BE2C (cell line): ENCODE measurements around the gene ABCC5.
"Not testable (repeated sequence)": the region's sequence is repeated elsewhere in the genome, so short reads cannot be mapped to it uniquely, and the experiment has no call there.

Experiments
- DNase-seq: peaks from one replicate; pipeline ENCODE4 v3.0.0-alpha.2; 2020
- H3K27me3 ChIP-seq: fragments of 250-450 bp; sonication (Bioruptor Pico); 2 replicates; pipeline ENCODE4 v1.5.1; 2020; ENCODE audit warnings: mild to moderate bottlenecking
- H3K36me3 ChIP-seq: fragments of 250-450 bp; sonication (Bioruptor Pico); 2 replicates; pipeline ENCODE4 v1.5.1; 2020; ENCODE audit warnings: mild to moderate bottlenecking
- H3K4me1 ChIP-seq: fragments of 250-450 bp; sonication (Bioruptor Pico); 2 replicates; pipeline ENCODE4 v1.5.1; 2020
- H3K4me3 ChIP-seq: 2 replicates; pipeline ENCODE4 v1.5.1; 2011; ENCODE audit warnings: low read depth, low read length
- H3K9me3 ChIP-seq: fragments of 250-450 bp; sonication (Bioruptor Pico); 2 replicates; pipeline ENCODE4 v1.5.1; 2020
- CTCF ChIP-seq: IDR thresholded peaks from 2 replicates; pipeline ENCODE4 v1.5.1; 2012; ENCODE audit warnings: mild to moderate bottlenecking, low read depth, low read length

ABCC5 gene

DNA sequence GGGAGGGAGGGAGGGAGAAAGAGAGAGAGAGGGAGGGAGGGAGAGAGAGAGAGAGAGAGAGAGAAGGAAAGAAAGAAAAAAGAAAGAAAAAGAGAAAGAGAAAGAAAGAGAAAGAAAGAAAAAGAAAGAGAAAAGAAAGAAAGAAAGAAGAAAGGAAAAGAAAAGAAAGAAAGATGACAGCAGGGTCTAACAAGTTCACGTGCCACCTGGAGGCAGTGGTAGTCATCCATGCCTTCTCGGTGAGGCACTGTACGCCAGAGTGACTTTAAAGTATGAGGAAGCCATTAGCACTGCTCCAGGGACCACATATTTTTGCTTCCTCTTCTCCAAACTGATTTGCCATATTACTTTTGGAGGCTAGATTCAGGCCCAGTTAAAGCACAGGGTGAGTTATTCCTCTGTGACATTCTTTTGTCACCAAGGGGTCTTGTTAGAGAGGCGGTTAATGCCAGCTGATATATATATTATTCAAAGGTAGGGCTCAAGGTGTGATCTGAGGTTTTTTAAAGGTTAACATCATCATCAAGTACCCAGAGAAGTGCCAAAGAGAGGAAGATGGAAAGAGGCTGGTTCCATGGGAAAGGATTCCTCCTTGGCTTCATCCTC, 13.6 kb upstream of the ABCC5 start, which contains the start of gene HTR3D:
Gene HTR3D (plus strand): TSS at position 556 of the 606 bp plus-strand sequence. CDS start 0 bp downstream, at position 556.
- Histone ChIP-seq H3K4me1 (no peaks in the 10 kb centered on the region), H3K36me3 (no peaks in the 10 kb centered on the region), H3K27me3 (no peaks in the 10 kb centered on the region; the same call in 1 of the 2 replicates), H3K9me3 (no peaks in the 10 kb centered on the region; the same call in 1 of the 2 replicates), H3K4me3 (no peak within 1 kb of the TSS)
- no peak for DNase-seq
- no peak for TF ChIP-seq CTCF

DNA sequence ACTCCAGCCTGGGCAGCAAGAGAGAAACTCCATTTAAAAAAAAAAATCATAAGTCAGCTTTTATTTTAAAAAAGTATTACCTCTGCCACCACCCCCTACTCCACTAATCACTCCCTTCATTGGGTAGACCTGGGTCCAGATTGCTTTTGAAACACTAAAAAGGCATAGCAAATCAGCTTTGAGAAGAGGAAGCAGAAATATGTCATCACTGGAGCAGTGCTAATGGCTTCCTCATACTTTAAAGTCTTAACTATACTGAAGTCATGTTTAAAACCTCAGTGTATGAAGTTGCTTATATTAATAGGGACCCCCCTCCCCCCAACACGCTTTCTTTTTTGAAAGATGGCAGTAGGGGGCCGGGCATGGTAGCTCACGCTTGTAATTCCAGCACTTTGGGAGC, 12.9 kb upstream of the ABCC5 start:
- no peak for DNase-seq
- Histone ChIP-seq H3K27me3 (no peaks in the 10 kb centered on the region; the same call in 1 of the 2 replicates), H3K4me1 (no peaks in the 10 kb centered on the region), H3K36me3 (no peaks in the 10 kb centered on the region), H3K4me3 (no peak overlapping the region), H3K9me3 (no peaks in the 10 kb centered on the region; the same call in 1 of the 2 replicates)
- no peak for TF ChIP-seq CTCF

DNA sequence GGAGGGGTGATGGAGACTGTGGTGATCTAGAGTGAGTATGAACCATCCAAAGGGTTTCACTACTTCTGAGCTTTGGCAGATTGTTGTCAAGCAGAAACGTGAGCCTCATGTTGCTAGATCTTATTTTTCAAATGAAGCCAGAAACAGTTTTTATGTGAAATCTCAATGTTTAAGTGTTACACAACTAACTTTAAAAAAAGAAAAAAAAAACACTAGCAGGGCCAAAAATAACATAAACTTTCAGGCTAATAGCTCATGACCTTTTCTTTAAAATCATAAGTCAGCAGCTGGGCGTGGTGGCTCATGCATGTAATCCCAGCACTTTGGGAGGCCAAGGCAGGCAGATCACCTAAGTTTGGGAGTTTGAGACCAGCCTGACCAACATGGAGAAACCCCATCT, 11.8 kb upstream of the ABCC5 start:
- Histone ChIP-seq H3K4me3 (no peak overlapping the region), H3K4me1 (no peaks in the 10 kb centered on the region), H3K9me3 (no peaks in the 10 kb centered on the region; the same call in 1 of the 2 replicates), H3K27me3 (no peaks in the 10 kb centered on the region; the same call in 1 of the 2 replicates), H3K36me3 (no peaks in the 10 kb centered on the region)
- no peak for TF ChIP-seq CTCF
- no peak for DNase-seq

- not testable (repeated sequence) for H3K27me3 ChIP-seq, H3K4me1 ChIP-seq, DNase-seq, H3K9me3 ChIP-seq, H3K36me3 ChIP-seq, H3K4me3 ChIP-seq
Observed at GRCh38 chr3:184028275-184028890, 10.7 kb upstream of the ABCC5 start.

- not testable (repeated sequence) for H3K27me3 ChIP-seq, H3K4me1 ChIP-seq, H3K9me3 ChIP-seq, H3K4me3 ChIP-seq, H3K36me3 ChIP-seq
- peak; percentile 35 for DNase-seq
Observed at GRCh38 chr3:184025256-184025655, 7.6 kb upstream of the ABCC5 start.

- Histone ChIP-seq H3K27me3 (no peaks in the 10 kb centered on the region), H3K4me1 (no peaks in the 10 kb centered on the region), H3K9me3 (no peaks in the 10 kb centered on the region), H3K36me3 (no peaks in the 10 kb centered on the region), H3K4me3 (no peak overlapping the region)
- no peak for TF ChIP-seq CTCF
- DNase-seq: no peak
Observed at GRCh38 chr3:184022323-184022722, 4.6 kb upstream of the ABCC5 start.

DNA sequence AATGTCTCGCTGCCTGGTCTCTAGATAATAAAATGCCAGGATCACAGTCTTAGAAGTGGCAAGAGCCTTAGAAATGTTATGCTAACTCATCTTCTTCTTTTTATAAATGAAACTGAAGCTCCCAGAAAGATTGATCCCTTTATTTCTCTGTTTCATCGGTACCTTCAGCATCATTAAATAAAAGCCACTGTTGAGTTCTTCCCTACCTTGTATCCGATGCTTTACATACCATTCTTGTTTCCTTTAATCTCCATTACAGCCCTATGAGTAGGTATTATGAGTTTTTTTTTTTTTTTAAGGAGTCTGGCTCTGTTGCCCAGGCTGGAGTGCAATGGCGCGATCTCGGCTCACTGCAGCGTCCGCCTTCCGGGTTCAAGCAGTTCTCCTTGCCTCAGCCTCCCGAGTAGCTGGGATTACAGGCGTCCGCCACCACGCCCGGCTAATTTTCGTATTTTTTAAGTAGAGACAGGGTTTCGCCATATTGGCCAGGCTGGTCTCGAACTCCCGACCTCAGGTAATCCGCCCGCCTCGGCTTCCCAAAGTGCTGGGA, 815 bp upstream of the ABCC5 start:
- DNase-seq: no peak
- H3K27me3 ChIP-seq: no peaks in the 10 kb centered on the region
- H3K4me1 ChIP-seq: peaks cover 13% of the 10 kb centered on the region
- peaks cover 7% of the 10 kb centered on the region for H3K36me3 ChIP-seq
- no peaks in the 10 kb centered on the region for H3K9me3 ChIP-seq
- TF ChIP-seq CTCF: no peak
- H3K4me3 ChIP-seq: peak overlapping the region; percentile 98
